HEK293 (cell line): ENCODE data around the gene APOLD1.

Experiments
- CTCF ChIP-seq: fragments of 450-650 bp; formaldehyde crosslinking; IDR thresholded peaks from 2 replicates; pipeline ENCODE4 v1.5.1; 2016; ENCODE audit warnings: missing biosample characterization, missing genetic modification characterization
- ZNF10 ChIP-seq: fragments of 450-650 bp; formaldehyde crosslinking; IDR thresholded peaks from 2 replicates; pipeline ENCODE4 v1.5.1; 2017; ENCODE audit warnings: missing biosample characterization, missing genetic modification characterization

GRCh38 chr12:12839003-12839395, 53.5 kb downstream of the APOLD1 start:
- TF ChIP-seq ZNF10 (tag by site-specific recombination) (no peak), CTCF (tag by site-specific recombination) (no peak)
